ENCODE results near the gene FGF21.

GRCh38 chr19:48750771-48751504 lies 4.4 kb upstream of the FGF21 start:
- TF ChIP-seq CTCF (IDR thresholded peaks at IDR 0.05) (no peak), POLR2A (IDR thresholded peaks at IDR 0.05) (no peak)

All from gastroesophageal sphincter (tissue), 3 donors.